ENCODE measurements around the gene HMGXB3.

The HMGXB3 gene

GRCh38 chr5:149966946-149967345 is 33.6 kb upstream of the HMGXB3 start:
- no peak for TF ChIP-seq CTCF (IDR thresholded peaks at IDR 0.05; ENCODE audit: low read depth, low read length)
- no peak for DNase-seq (ENCODE audit: extremely low read depth, low read depth)

- no peak for DNase-seq (ENCODE audit: extremely low read depth, low read depth)
- TF ChIP-seq CTCF (IDR thresholded peaks at IDR 0.05; ENCODE audit: low read depth, low read length) = no peak
Measured at GRCh38 chr5:149969181-149969930, 31.2 kb upstream of the HMGXB3 start.

GRCh38 chr5:149975409-149975808 is 25.1 kb upstream of the HMGXB3 start:
- no peak for DNase-seq (ENCODE audit: extremely low read depth, low read depth)

GRCh38 chr5:149979896-149980295 is 20.6 kb upstream of the HMGXB3 start:
- no peak for TF ChIP-seq CTCF (IDR thresholded peaks at IDR 0.05; ENCODE audit: low read depth, low read length)
- DNase-seq (ENCODE audit: extremely low read depth, low read depth) = no peak

More at GRCh38 chr5:149975409-149975808, 25.1 kb upstream of the HMGXB3 start:
- no peak for TF ChIP-seq CTCF (IDR thresholded peaks at IDR 0.05; ENCODE audit: low read depth, low read length)

- TF ChIP-seq CTCF (IDR thresholded peaks at IDR 0.05; ENCODE audit: low read depth, low read length) = no peak
- DNase-seq (ENCODE audit: extremely low read depth, low read depth) = no peak
Measured at GRCh38 chr5:149981206-149981605, 19.3 kb upstream of the HMGXB3 start.

GRCh38 chr5:149982505-149982904 is 18.0 kb upstream of the HMGXB3 start:
- no peak for DNase-seq (ENCODE audit: extremely low read depth, low read depth)
- no peak for TF ChIP-seq CTCF (IDR thresholded peaks at IDR 0.05; ENCODE audit: low read depth, low read length)

- no peak for DNase-seq (ENCODE audit: extremely low read depth, low read depth)
- no peak for TF ChIP-seq CTCF (IDR thresholded peaks at IDR 0.05; ENCODE audit: low read depth, low read length)
Measured at GRCh38 chr5:149988126-149988525, 12.4 kb upstream of the HMGXB3 start.
